GM12892 (cell line): ENCODE results near the gene LRRC8A.
"Not testable (repeated sequence)": the region's sequence is repeated elsewhere in the genome, so short reads cannot be mapped to it uniquely, and the experiment has no call there.

Experiments
- DNase-seq: peaks from one replicate; pipeline ENCODE4 v3.0.0; 2011; ENCODE audit not compliant: insufficient read length
- FAIRE-seq: peaks from 2 replicates; lab custom pipeline; 2011; peaks lifted over from hg19 to GRCh38; lab: Jason Lieb, UNC
- POLR2A ChIP-seq: IDR thresholded peaks from 2 replicates; pipeline ENCODE4 v1.6.1; 2011; ENCODE audit warnings: low read depth, low read length, control low read depth
- POLR2AphosphoS5 ChIP-seq: IDR thresholded peaks from 2 replicates; pipeline ENCODE4 v1.6.1; 2011; ENCODE audit warnings: low read depth, low read length, control low read depth
- TAF1 ChIP-seq: IDR thresholded peaks from 2 replicates; pipeline ENCODE4 v1.6.1; 2011; ENCODE audit warnings: low read depth, mild to moderate bottlenecking, control low read depth, low read length, borderline replicate concordance

LRRC8A gene

DNA sequence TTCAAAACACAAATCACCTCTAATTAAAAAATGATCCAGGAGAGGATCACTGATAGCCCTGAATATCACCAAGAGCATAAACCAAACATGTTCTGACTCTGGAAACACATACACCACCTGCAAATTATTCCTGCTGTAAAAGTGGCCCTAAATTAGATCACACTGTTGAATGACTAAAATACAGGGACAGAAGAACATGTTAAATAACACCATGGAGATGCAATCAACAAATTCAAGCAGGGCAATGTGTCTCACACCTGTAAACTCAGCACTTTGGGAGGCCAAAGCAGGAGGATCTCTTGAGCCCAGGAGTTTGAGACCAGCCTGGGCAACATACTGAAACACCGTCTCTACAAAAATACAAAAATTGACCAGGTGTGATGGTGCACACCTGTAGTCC is 34.1 kb upstream of the LRRC8A start:
- FAIRE-seq (no peak), DNase-seq (no peak)
- TF ChIP-seq TAF1 (no peak), POLR2A (no peak), POLR2AphosphoS5 (no peak)

DNA sequence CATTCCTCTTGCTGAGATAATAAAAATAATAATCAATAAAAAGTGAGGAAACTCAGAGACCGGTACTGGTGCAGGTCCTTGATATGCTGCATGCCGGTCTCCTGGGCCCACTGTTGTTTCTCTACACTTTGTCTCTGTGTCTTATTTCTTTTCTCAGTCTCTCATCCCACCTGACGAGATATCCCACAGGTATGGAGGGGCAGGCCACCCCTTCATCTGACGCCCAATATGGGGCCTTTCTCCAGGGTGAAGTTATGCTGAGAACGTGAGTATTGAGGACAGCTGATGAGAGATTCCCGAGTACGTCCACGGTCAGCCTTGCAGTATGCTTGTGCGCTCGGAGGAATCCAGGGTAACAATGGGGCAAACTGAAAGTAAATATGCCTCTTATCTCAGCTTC is 30.9 kb upstream of the LRRC8A start:
- DNase-seq, FAIRE-seq: not testable (repeated sequence)

DNA sequence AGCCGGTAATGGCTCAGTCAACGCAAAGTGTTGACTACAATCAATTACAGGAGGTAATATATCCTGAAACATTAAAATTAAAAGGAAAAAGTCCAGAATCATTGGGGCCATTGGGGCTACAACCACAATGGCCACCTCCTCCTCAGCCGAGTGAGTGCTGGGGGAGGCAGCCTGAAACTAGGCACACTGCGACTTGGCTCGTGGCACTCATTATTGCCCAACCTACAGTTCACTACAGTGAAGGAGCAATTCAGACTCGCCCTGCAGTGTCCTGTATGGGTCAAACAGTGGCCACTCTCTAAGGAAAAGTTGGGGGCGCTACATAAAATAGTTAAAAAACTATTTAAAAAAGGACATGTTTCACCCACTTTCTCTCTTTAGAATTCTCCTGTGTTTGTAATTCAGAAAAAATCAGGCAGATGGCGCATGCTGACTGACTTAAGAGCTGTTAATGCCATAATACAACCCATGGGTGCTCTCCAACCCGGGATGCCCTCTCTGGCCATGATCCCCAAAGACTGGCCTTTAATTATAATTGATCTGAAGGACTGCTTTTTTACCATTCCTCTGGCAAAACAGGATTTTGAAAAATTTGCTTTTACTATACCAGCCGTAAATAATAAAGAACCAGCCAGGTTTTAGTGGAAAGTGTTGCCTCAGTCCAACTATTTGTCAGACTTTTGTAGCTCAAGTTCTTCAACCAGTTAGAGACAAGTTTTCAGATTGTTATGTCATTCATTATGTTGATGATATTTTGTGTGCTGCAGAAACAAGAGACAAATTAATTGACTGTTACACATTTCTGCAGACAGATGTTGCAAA is 29.9 kb upstream of the LRRC8A start:
- FAIRE-seq, DNase-seq: not testable (repeated sequence)

DNA sequence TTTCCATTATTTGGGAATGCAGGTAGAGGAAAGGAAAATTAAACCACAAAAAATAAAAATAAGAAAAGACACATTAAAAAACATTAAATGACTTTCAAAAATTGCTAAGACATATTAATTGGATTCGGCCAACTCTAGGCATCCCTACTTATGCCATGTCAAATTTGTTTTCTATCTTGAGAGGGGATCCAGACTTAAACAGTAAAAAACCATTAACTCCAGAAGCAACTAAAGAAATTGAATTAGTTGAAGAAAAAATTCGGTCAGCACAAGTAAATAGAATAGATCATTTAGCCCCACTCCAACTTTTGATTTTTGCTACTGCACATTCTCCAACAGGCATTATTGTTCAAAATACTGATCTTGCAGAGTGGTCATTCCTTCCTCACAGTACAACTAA is 29.3 kb upstream of the LRRC8A start:
- not testable (repeated sequence) for DNase-seq, FAIRE-seq

DNA sequence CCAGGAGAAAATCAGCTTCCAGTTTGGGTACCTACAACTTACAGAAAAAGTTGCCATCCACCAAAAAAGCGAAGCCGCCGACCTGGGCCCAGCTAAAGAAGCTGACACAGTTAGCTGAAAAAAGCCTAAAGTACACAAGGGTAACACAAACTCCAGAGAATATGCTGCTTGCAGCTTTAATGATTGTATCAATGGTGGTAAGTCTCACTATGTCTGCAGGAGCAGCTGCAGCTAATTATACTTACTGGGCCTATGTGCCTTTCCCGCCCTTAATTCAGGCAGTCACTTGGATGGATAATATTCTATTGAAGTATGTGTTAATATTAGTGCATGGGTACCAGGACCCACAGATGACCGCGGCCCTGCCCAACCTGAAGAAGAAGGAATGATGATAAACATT is 27.5 kb upstream of the LRRC8A start:
- DNase-seq, FAIRE-seq: not testable (repeated sequence)

DNA sequence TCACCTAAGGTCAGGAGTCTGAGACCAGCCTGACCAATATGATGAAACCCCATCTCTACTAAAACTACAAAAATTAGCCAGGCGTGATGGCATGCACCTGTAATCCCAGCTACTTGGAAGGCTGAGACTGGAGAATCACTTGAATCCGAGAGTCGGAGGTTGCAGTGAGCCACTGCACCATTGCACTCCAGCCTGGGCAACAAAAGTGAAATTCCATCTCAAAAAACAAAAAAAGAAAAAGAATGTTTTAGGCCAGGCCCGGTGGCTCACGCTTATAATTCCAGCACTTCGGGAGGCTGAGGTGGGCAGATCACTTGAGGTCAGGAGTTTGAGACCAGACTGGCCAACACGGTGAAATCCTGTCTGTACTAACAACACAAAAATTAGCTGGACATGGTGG is 23.5 kb upstream of the LRRC8A start:
- FAIRE-seq, DNase-seq: not testable (repeated sequence)

DNA sequence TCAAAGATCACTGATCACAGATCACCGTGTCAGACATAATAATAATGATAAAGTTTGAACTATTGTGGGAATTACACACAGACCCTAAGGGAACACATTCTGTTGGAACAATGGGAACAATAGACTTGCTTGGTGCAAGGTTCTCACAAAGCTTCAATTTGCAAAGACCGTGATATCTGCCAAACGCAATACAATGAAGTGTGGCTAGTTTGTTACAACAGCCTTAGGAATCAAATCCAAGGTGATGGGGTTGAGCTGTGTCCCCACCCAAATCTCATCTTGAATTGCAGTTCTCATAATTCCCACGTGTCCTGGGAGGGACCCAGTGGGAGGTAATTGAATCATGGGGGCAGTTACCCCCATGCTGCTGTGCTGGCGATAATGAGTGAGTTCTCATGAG is 21.0 kb upstream of the LRRC8A start:
- TF ChIP-seq POLR2A = no peak
- TF ChIP-seq POLR2AphosphoS5 = no peak
- TF ChIP-seq TAF1 = no peak
- no peak for FAIRE-seq

DNA sequence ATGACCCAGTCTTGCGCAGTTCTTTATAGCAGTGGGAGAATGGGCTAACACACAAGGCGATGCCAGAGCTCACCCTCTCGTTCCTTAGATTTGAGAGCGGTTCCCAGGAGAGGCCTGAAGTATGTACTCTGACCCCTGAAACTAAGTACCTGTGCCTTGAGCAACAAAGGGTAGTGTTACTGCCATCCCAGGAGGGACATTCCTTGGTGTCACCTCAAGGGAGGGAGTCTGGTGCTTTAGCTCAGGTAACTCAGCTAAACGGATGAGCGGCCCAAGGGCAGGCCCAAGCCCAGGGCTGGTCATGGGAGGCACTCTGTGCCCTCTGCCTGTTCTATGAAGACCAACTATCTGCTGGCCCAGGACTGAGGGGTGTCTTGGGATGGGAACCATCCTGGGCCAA is 20.4 kb upstream of the LRRC8A start:
- no peak for TF ChIP-seq TAF1
- FAIRE-seq = no peak

More for the DNA sequence above, 21.0 kb upstream of the LRRC8A start:
- no peak for DNase-seq

DNA sequence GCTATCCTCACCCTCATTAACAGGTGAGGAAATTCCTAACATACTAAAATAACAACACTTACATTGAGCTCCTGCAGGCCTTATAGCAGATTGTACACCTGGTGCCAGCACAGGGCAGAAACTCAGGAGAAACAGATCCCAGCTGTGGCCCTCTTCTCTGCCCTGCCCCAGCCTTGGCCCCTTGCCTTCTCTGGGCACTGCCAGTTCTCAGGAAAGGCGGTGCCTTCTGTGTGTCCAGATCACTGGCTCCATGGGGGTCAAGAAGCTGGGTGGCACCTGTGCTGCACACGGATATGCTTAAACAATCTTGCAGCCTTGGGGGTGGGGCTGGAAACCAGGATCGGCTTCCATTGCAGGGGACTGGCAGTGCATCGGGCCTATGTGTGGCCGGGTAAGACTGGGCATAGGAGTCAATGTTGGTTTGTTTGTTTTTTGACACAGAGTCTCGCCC is 19.5 kb upstream of the LRRC8A start:
- FAIRE-seq (no peak), DNase-seq (no peak)
- TF ChIP-seq POLR2A (no peak), TAF1 (no peak), POLR2AphosphoS5 (no peak)

More for the DNA sequence above, 20.4 kb upstream of the LRRC8A start:
- DNase-seq = no peak

DNA sequence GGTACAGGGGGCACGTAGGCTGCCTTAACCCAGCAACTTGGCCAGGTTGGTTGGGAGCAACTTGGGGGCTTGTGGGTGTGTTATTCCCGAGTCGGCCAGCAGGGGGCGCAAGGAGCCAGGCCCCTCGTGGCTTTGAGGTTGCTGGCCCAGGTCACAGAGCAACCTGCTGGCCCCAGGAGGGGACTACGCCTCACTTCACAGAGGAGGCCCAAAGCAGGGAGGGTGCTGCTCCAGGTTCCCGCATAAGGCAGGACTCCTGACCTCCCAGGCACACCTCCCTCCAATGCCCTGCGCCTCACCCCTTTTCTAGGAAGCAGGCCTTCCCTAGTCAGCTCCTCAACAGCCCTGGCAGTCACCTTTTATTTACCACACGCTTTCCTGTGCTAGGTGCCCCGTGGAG is 18.3 kb upstream of the LRRC8A start:
- DNase-seq (peak; percentile 73), FAIRE-seq (peak; percentile 77)
- no peak for TF ChIP-seq POLR2AphosphoS5

DNA sequence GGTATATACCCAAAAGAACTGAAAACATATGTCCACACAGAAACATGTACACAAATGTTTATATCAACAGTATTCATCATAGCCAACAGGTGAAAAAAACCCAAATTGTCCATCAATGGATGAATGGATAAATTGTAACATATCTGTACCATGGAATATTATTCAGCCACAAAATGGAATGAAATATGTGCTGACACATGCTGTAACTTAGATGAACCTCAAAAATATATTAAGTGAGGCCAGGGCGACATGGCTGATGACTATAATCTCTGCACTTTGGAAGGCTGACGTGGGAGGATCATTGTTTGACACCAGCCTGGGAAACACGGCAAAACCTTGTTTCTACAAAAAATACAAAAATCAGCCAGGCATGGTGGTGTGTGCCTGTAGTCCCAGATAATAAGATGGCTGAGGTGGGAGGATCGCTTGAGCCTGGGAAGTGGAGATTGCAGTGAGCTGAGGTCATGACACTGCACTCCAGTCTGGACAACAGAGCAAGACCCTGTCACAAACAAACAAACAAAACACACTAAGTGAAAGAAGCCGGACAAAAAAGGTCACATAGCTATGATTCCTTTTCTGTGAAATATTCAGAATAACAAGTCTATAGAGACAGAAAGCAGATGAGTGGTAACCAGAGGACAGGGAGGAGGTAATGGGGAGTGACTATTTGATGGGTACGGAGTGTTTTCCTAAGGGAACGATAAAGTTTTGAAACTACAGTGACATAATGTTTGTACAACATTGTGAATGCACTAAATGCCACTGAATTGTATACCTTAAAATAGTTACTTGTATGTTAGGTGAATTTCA is 11.6 kb upstream of the LRRC8A start:
- DNase-seq (no peak), FAIRE-seq (no peak)
- TF ChIP-seq POLR2AphosphoS5 (no peak), POLR2A (no peak), TAF1 (no peak)

DNA sequence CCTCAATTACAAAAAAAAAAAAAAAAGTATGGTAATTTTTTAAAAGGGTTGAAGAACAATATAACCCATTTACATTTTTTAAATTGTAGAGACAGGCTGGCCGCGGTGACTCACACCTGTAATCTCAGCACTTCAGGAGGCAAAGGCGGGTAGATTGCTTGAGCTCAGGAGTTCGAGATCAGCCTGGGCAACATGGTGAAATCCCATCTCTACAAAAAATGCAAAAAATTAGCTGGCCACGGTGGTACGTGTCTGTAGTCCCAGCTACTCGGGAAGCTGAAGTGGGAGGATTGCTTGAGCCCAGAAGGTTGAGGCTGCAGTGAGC is 11.0 kb upstream of the LRRC8A start:
- FAIRE-seq, DNase-seq: not testable (repeated sequence)

DNA sequence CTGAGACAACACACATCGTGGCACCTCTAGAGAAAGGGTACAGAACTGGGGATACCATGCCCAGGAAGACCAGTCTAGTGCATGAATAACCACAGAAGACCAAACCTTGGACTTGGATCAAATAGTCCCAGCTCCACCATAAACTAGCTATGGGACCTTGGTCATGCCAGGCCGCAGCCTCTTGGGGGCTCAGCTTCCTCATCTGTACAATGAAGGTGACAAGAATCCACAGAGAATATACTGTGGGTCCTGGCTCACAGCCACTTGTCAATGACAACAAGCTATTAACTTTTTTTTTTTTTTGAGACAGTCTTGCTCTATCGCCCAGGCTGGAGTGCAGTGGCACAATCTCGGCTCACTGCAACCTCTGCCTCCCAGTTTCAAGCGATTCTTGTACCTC is 4.1 kb upstream of the LRRC8A start:
- FAIRE-seq (no peak), DNase-seq (no peak)
- TF ChIP-seq POLR2AphosphoS5 (no peak), TAF1 (no peak), POLR2A (no peak)

DNA sequence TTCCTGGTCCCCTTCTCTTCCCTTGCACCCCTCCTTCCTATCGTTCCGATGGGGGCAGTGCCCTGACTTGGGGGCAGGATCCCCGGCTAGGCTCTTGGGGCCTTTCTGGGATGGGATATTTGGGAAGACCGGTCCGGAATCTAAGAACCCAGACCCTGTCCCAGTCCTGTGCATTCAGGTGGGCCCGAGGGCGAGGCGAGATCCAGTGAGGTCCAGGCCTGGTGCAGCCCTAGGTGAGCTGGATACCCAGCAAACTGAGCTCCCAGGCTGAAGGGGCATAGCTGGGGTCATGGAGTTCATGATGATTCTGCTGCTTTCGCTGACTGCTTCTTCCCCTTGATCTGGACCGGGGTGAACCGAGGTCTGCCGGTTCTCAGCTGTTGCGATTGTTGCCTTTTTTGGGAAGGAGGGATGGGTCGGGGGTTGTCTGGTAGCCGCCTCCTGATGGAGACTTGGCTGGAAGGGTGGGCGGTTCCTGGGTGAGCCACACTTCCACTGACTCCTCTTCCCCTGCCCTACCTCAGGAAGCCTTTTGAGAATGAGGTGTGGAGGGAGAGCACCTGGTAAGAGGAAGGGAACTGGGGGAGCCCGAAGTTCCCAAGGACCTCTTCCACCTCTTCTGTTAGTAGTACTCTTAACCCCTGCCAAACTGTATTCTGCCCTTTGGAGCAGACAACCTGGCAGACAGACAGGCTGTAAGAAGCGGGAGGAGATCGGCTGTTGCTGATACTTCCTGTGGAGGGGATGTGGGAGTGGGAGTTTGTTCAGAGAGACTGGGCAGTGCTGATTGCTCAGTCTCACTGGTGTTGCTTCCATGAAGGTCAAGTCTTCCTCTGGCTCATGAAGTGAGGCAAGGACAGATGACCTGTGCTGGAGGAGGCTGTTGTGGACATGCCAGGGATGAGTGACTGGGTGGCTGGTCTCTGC is 1.0 kb downstream of the LRRC8A start:
- FAIRE-seq (no peak), DNase-seq (no peak)
- TF ChIP-seq POLR2AphosphoS5 = no peak
- no peak for TF ChIP-seq POLR2A
- TF ChIP-seq TAF1 = no peak
